ENCODE data around the gene ACTL6B.

The ACTL6B gene

GRCh38 chr7:100598425-100598824 lies 57.8 kb downstream of the ACTL6B start:
- H3K27me3 ChIP-seq (ENCODE audit: insufficient read depth, low read length) = peaks cover 15% of the 10 kb centered on the region
- H3K9me3 ChIP-seq (ENCODE audit: low read length) = no peaks in the 10 kb centered on the region
- H3K9ac ChIP-seq (ENCODE audit: low read length) = no peak overlapping the region
- TF ChIP-seq EZH2 (IDR thresholded peaks at IDR 0.05; ENCODE audit: borderline replicate concordance, low read length) (no peak), CTCF (IDR thresholded peaks at IDR 0.05; ENCODE audit: low read length) (no peak)
- no peaks in the 10 kb centered on the region for H3K79me2 ChIP-seq (ENCODE audit: insufficient read depth, low read length)
- H3K27ac ChIP-seq (ENCODE audit: low read depth, low read length, poor library complexity, severe bottlenecking) = no peak overlapping the region
- no peak overlapping the region for H3K4me3 ChIP-seq (ENCODE audit: low read depth, low read length, poor library complexity, severe bottlenecking)
- H4K20me1 ChIP-seq (ENCODE audit: insufficient read depth, low read length) = no peaks in the 10 kb centered on the region
- no peaks in the 10 kb centered on the region for H3F3A ChIP-seq (ENCODE audit: insufficient read depth, low read length)
- H2AFZ ChIP-seq (ENCODE audit: low read length) = no peak overlapping the region
- H3K4me1 ChIP-seq (ENCODE audit: insufficient read depth, low read length, severe bottlenecking) = peaks cover 2% of the 10 kb centered on the region
- H3K4me2 ChIP-seq (ENCODE audit: low read length) = no peak overlapping the region
- H3K9me2 ChIP-seq (ENCODE audit: low read depth, low read length) = no peaks in the 10 kb centered on the region
- H3K36me3 ChIP-seq (ENCODE audit: insufficient read depth, low read length) = no peaks in the 10 kb centered on the region

- H3K36me3 ChIP-seq (ENCODE audit: insufficient read depth, low read length) = no peaks in the 10 kb centered on the region; the same call in 1 of the 2 replicates
- H3K9me2 ChIP-seq (ENCODE audit: low read depth, low read length) = no peaks in the 10 kb centered on the region
- no peak overlapping the region for H3K4me2 ChIP-seq (ENCODE audit: low read length)
- no peak overlapping the region for H2AFZ ChIP-seq (ENCODE audit: low read length)
- H3K4me3 ChIP-seq (ENCODE audit: low read depth, low read length, poor library complexity, severe bottlenecking) = no peak overlapping the region
- H3K79me2 ChIP-seq (ENCODE audit: insufficient read depth, low read length) = no peaks in the 10 kb centered on the region
- no peaks in the 10 kb centered on the region for H3F3A ChIP-seq (ENCODE audit: insufficient read depth, low read length)
- peaks cover 19% of the 10 kb centered on the region for H3K27me3 ChIP-seq (ENCODE audit: insufficient read depth, low read length)
- no peak for TF ChIP-seq CTCF (IDR thresholded peaks at IDR 0.05; ENCODE audit: low read length)
- no peak for TF ChIP-seq EZH2 (IDR thresholded peaks at IDR 0.05; ENCODE audit: borderline replicate concordance, low read length)
- no peak overlapping the region for H3K27ac ChIP-seq (ENCODE audit: low read depth, low read length, poor library complexity, severe bottlenecking)
- no peaks in the 10 kb centered on the region for H4K20me1 ChIP-seq (ENCODE audit: insufficient read depth, low read length)
- no peak overlapping the region for H3K9ac ChIP-seq (ENCODE audit: low read length)
- H3K9me3 ChIP-seq (ENCODE audit: low read length) = no peaks in the 10 kb centered on the region
- H3K4me1 ChIP-seq (ENCODE audit: insufficient read depth, low read length, severe bottlenecking) = no peaks in the 10 kb centered on the region
These were observed 61.1 kb downstream of the ACTL6B start for GRCh38 chr7:100595188-100595587.
